ENCODE measurements around the gene ZNF653. TPM values are rescaled to one million over a fixed set of nuclear protein-coding genes. Genes with fewer than 3 reads are reported as not detected.

ZNF653 gene
- total RNA-seq, 1 experiment from 2014 or later = 10.3 TPM

- no peak for TF ChIP-seq ARID4B (CRISPR knock-in tag; IDR thresholded peaks at IDR 0.05; ENCODE audit: borderline replicate concordance)
These were observed 49.6 kb upstream of the ZNF653 start (continued) for GRCh38 chr19:11555246-11555645.

- H3K4me1 Mint-ChIP-seq = peaks cover 6% of the 10 kb centered on the region
- peaks cover 2% of the 10 kb centered on the region; the same call in 1 of the 2 replicates for H3K27me3 Mint-ChIP-seq (ENCODE audit: low read depth)
- POLR2A ChIA-PET = no interaction called here
- TF ChIP-seq ATF3 (CRISPR knock-in tag; conservative IDR thresholded peaks at IDR 0.05) = no peak
- TF ChIP-seq ETV6 (CRISPR knock-in tag; IDR thresholded peaks at IDR 0.05) = no peak
- TF ChIP-seq NFYB (CRISPR knock-in tag; conservative IDR thresholded peaks at IDR 0.05; ENCODE audit: low read depth) = no peak
- TF ChIP-seq TCF7 (CRISPR knock-in tag; IDR thresholded peaks at IDR 0.05; ENCODE audit: low read depth) = no peak
- no peak for TF ChIP-seq ZNF219 (CRISPR knock-in tag; IDR thresholded peaks at IDR 0.05; ENCODE audit: borderline replicate concordance)
- no peak for TF ChIP-seq MXD4 (CRISPR knock-in tag; IDR thresholded peaks at IDR 0.05; ENCODE audit: borderline replicate concordance)
- TF ChIP-seq ATF2 (CRISPR knock-in tag; IDR thresholded peaks at IDR 0.05; ENCODE audit: borderline replicate concordance, low read depth) = no peak
- TF ChIP-seq SOX15 (CRISPR knock-in tag; IDR thresholded peaks at IDR 0.05) = no peak
- no peak for TF ChIP-seq E2F1 (CRISPR knock-in tag; IDR thresholded peaks at IDR 0.05)
- TF ChIP-seq FOXK1 (CRISPR knock-in tag; IDR thresholded peaks at IDR 0.05) = no peak
- no peak for TF ChIP-seq ZNF416 (CRISPR knock-in tag; IDR thresholded peaks at IDR 0.05)
- no peak for TF ChIP-seq ZNF317 (CRISPR knock-in tag; IDR thresholded peaks at IDR 0.05; ENCODE audit: borderline replicate concordance, low read depth)
- TF ChIP-seq MLX (CRISPR knock-in tag; IDR thresholded peaks at IDR 0.05) = no peak
- TF ChIP-seq MAX (CRISPR knock-in tag; IDR thresholded peaks at IDR 0.05) = no peak
- no peak for TF ChIP-seq PREB (CRISPR knock-in tag; IDR thresholded peaks at IDR 0.05; ENCODE audit: borderline replicate concordance)
- TF ChIP-seq KAT7 (CRISPR knock-in tag; IDR thresholded peaks at IDR 0.05; ENCODE audit: borderline replicate concordance) = no peak
- no peak for TF ChIP-seq NFE2L1 (CRISPR knock-in tag; IDR thresholded peaks at IDR 0.05)
- DNase-seq (ENCODE audit: low spot score) (no peak), ATAC-seq (no peak)
- H3K9me3 Mint-ChIP-seq = no peaks in the 10 kb centered on the region
- no peak overlapping the region for H3K27ac Mint-ChIP-seq
- H3K4me3 Mint-ChIP-seq = no peak overlapping the region
- H3K36me3 Mint-ChIP-seq = peaks cover 13% of the 10 kb centered on the region
- CTCF ChIA-PET = no interaction called here
These were observed 48.5 kb upstream of the ZNF653 start for GRCh38 chr19:11554160-11554559.
